Measurements from ENCODE around the gene ROBO1.
"Not testable (repeated sequence)": the region's sequence is repeated elsewhere in the genome, so short reads cannot be mapped to it uniquely, and the experiment has no call there.

Gene ROBO1

GRCh38 chr3:79383402-79384012, 384.3 kb downstream of the ROBO1 start:
- DNase-seq = no peak

DNA sequence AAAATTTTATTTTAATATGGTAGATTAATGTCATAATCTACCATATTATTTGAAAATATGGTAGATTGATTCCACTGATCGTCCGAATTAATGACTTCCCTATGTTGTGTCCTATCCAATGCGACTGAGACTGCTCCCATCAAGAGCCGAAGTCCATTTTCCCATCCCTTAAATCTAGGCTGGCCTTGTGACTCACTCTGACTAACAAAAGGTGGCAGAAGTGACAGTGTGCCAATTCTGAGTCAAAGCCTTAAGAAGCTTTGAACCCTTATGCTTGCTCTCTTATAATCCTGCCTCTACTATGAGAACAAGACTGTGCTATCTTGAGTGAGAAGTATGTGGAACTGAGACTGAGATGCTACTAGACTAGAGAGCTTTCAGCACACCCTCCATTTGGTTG, 387.2 kb downstream of the ROBO1 start:
- no peak for DNase-seq

DNA sequence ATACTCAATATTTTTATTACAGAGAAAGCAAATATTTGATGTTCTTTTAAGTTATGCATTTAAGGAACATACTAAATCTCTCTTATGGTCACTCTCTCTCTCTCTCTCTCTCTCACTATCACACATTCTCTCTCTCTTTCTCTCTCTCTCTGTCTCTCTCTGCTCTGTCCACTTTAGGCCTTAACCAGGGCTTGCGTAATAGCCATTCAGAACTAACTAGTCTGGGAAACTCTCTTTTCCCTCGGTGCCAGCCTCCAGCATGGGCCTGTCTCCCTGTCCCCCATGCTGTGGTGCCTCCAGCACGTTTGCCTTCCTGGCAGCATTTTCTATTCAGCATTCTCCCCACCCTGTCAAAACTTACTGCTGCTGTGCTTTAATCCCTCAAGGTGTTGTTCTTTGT, 389.7 kb downstream of the ROBO1 start:
- no peak for DNase-seq

- DNase-seq = no peak
These were observed 398.5 kb downstream of the ROBO1 start for GRCh38 chr3:79369306-79369705.

GRCh38 chr3:79368403-79368802, 399.4 kb downstream of the ROBO1 start:
- DNase-seq = no peak

DNA sequence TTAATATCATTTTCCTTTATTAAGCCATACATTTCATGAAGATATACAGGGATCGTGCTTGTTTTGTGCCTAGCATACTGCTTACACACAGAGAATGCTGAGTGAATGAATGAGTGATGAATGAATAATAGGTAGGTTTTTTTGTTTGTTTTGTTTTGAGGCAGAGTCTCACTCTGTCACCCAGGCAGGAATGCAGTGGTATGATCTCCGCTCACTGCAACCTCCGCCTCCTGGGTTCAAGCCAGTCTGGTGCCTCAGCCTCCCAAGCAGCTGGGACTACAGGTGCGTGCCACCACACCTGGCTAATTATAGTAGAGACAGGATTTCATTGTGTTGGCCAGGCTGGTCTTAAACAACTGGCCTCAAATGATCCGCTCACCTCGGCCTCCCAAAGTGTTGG, 400.0 kb downstream of the ROBO1 start:
- no peak for DNase-seq

GRCh38 chr3:79367066-79367465, 400.7 kb downstream of the ROBO1 start:
- no peak for DNase-seq

DNA sequence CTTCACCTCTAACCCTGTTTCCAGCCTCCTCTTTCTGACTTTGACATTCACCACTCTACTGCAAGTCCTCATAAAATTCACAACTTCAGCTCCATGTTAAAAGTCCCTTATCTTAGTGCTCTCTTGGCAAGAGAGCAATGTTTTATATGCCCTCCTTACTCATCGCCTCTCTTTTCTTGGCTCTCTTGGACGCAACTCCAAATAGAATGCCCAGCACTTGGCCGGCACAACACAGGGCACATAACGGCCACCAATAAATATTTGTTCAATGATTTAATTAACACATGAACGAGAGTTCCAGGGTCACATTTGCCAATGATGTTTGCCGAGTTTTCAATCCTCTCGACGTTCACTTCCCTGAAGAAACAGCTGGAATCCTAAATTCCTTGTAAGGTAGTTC, 401.4 kb downstream of the ROBO1 start:
- no peak for DNase-seq

- no peak for DNase-seq
These were observed 403.0 kb downstream of the ROBO1 start for GRCh38 chr3:79364784-79365183.

DNA sequence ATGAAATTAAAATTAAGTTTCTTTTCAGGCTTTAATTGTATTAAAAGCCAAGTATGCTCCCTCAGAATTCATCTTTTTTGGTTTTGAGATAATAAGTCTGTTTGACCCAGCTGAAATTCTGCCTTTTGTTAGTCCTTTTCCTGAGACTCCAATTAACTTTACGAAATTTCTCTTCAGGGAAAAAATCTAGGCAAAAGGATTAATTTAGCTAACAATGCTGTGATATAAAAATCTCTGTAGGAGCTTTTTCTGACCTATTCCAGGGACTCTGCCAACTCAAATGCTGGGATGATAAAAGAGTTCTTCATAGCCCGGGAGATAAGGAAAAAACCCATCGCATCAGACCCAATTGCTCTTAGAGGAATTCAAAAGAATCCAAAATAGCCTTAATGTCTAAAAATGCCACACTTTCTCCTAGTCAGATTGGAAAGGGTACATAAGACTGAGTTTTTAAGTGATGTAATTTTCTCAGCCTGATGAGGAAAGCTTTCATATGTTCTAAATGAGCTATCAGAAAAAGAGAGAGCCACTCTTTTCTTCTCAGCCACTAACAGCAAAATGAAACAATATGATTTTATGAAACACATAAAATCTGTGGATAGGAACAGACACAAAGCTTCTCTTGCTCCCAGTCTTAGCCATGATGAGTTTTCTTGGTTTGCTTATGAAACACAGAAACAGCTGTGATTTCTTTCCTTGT, 405.1 kb downstream of the ROBO1 start:
- DNase-seq = no peak

- DNase-seq = no peak
These were observed 405.9 kb downstream of the ROBO1 start for GRCh38 chr3:79361748-79362378.

DNA sequence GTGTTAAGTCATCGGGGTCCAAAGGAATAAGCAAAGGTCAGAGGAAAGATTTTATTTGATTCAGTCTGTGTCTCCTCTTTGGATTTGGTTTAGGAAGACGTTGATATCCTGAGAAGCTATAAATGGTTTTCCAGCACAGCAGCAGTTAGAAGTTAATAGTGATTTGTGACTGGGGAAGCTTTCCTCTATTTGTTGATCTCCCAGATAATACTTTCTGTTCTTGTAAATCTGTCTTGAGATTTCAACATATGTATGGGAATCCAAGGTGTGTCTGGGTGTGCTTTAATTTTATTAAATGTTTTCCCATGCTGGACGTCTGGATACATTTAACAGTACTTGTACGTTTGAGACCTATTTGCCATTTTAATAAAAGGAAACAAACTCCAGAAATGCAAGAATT, 409.5 kb downstream of the ROBO1 start:
- DNase-seq = no peak

DNA sequence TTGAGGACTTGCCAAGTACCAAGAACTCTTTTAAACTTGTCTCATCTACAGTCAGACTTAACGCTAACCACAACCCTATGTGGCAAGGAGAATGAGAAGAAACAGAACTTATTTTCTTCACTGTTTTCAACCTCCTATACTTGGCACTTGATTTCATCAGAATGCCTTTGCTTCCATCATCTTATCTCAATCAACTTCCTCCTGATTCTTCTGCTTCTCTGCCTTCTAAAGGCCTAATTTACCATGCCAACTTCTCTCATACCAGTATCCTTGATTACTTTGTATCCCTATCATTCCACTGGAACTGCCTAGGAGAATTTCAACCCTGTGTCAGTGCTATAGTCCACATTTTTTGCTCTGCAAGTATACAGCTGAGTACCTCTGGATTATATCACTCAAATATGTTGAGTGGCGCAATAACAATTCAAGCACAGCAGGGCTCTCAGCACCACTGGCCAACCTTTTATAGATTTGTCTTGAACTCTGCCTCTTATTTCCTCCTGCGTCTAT, 413.6 kb downstream of the ROBO1 start:
- DNase-seq = no peak

GRCh38 chr3:79351699-79352098, 416.1 kb downstream of the ROBO1 start:
- DNase-seq = no peak

- no peak for DNase-seq
These were observed 422.6 kb downstream of the ROBO1 start for GRCh38 chr3:79344876-79345871.

DNA sequence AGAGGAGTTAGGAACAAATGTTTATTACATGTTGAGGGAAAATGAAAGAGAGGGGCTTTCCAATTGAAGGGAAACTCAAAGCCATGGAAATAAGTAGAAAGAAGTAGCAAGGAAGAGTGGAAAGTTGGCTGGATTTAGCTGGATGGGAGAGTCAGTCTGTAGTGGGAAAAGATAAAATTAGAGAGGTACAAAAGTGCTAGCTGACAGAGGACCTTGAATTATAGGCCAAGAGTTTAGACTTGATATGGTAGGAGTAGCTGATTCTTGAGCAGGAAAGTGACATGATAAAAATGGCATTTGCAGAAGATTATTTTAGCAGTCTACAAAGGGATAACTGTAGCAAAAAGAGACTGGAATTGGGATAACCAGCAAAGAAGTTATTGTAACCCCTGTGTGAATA, 425.8 kb downstream of the ROBO1 start:
- no peak for DNase-seq

GRCh38 chr3:79339846-79340245, 428.0 kb downstream of the ROBO1 start:
- DNase-seq = no peak

DNA sequence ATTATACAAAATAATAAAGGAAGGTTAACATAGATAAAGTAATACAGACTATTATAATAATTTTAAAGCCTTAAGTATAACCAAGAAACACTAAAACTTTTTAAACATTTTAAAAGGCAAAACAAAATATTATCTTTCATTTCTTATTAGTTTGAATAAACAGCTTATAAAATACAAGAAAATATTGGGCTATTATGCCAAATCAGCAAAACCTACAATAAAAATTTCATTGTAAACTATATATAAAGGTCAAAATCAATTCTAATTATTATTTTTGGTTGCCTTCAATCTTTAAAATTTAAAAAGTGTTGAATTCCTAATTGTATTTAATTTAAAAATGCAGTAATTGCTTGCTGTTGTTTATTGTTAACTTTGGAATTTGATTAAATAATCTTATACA, 430.0 kb downstream of the ROBO1 start:
- DNase-seq = no peak

GRCh38 chr3:79329154-79329553, 438.6 kb downstream of the ROBO1 start:
- peak in 2 of 56 donors; percentile 1 to 2 for DNase-seq

DNA sequence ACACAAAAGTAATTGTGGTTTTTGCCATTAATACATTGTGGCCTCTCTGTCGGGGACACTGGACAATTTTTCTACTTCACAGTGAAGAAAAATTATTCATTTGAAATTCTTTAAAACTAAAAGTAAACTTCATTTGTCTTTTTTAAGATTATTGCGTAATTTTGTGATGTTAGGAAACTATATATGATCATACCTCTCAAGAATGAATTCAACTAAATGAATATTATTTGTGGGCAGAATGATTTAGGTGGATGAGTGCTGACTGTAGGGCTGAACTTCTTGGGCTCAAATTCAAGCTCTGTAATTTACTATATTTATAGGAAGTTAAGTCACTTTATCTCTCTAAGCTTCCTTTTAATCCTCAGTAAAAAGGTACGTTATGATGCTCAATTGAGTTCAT, 441.2 kb downstream of the ROBO1 start:
- no peak for DNase-seq

DNA sequence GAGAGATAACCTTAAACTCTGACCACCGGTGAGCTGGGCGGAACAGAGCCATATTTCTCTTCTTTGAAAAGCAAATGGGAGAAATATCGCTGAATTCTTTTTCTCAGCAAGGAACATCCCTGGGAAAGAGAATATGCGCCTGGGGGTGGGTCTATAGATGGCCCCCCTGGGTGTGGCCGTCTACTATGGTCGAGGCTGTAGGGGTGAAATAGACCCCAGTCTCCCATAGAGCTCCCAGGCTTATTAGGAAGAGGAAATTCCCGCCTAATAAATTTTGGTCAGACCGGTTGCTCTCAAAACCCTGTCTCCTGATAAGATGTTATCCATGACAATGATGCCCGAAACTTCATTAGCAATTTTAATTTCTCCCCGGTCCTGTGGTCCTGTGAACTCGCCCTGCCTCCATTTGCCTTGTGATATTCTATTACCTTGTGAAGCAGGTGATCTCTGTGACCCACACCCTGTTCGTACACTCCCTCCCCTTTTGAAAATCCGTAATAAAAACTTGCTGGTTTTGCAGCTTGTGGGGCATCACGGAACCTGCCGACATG, 441.9 kb downstream of the ROBO1 start:
- not testable (repeated sequence) for DNase-seq

Measured in nucleus accumbens (tissue), 56 donors.